HUES48 (cell line): ENCODE measurements around the gene OR2J3.
"Not testable (repeated sequence)": the region's sequence is repeated elsewhere in the genome, so short reads cannot be mapped to it uniquely, and the experiment has no call there.

ENCODE experiments used
- H3K27ac ChIP-seq: one replicate; pipeline ENCODE4 v1.7.0; 2013; ENCODE audit warnings: low read depth, low read length, inconsistent platforms
- H3K27me3 ChIP-seq: 2 replicates; pipeline ENCODE4 v1.6.1; 2013; ENCODE audit warnings: mild to moderate bottlenecking, low read length; ENCODE audit not compliant: control insufficient read depth, insufficient read depth
- H3K36me3 ChIP-seq: 2 replicates; pipeline ENCODE4 v1.6.1; 2013; ENCODE audit warnings: low read length; ENCODE audit not compliant: control insufficient read depth, insufficient read depth
- H3K4me1 ChIP-seq: 2 replicates; pipeline ENCODE4 v1.6.1; 2013; ENCODE audit warnings: mild to moderate bottlenecking, low read length; ENCODE audit not compliant: control insufficient read depth, insufficient read depth
- H3K4me3 ChIP-seq: 2 replicates; pipeline ENCODE4 v1.5.1; 2013; ENCODE audit warnings: mild to moderate bottlenecking, low read depth, low read length
- H3K9ac ChIP-seq: 2 replicates; pipeline ENCODE4 v1.6.1; 2013; ENCODE audit warnings: mild to moderate bottlenecking, low read depth, low read length, moderate library complexity
- H3K9me3 ChIP-seq: 2 replicates; pipeline ENCODE4 v1.6.1; 2013; ENCODE audit warnings: low read length; ENCODE audit not compliant: control insufficient read depth, insufficient read depth

OR2J3 gene

GRCh38 chr6:29107758-29108157, at the start of gene OR2J3:
Gene OR2J3, plus strand, starts transcription at chr6:29108058. Its CDS starts 3,833 bp downstream, at chr6:29111891.
- Histone ChIP-seq H3K4me3 (no peak within 1 kb of the TSS), H3K36me3 (no peaks in the 10 kb centered on the region), H3K9ac (no peak within 1 kb of the TSS), H3K27me3 (no peaks in the 10 kb centered on the region), H3K9me3 (no peaks in the 10 kb centered on the region), H3K27ac (no peak within 1 kb of the TSS), H3K4me1 (no peaks in the 10 kb centered on the region)

GRCh38 chr6:29071831-29072723, 35.8 kb upstream of the OR2J3 start:
- Histone ChIP-seq H3K4me3 (no peak overlapping the region), H3K4me1 (no peaks in the 10 kb centered on the region), H3K9me3 (no peaks in the 10 kb centered on the region), H3K27me3 (no peaks in the 10 kb centered on the region), H3K9ac (no peak overlapping the region), H3K36me3 (no peaks in the 10 kb centered on the region), H3K27ac (no peak overlapping the region)

- H3K36me3 ChIP-seq: no peaks in the 10 kb centered on the region
- no peaks in the 10 kb centered on the region for H3K4me1 ChIP-seq
- H3K27ac ChIP-seq: no peak overlapping the region
- H3K9ac ChIP-seq: no peak overlapping the region
- no peak overlapping the region for H3K4me3 ChIP-seq
- H3K9me3 ChIP-seq: no peaks in the 10 kb centered on the region
- no peaks in the 10 kb centered on the region for H3K27me3 ChIP-seq
Observed at GRCh38 chr6:29079203-29079602, 28.7 kb upstream of the OR2J3 start.

- Histone ChIP-seq H3K27me3 (no peaks in the 10 kb centered on the region), H3K4me3 (no peak overlapping the region), H3K9me3 (no peaks in the 10 kb centered on the region), H3K27ac (no peak overlapping the region), H3K9ac (no peak overlapping the region), H3K4me1 (no peaks in the 10 kb centered on the region), H3K36me3 (no peaks in the 10 kb centered on the region)
Observed at GRCh38 chr6:29081312-29081711, 26.5 kb upstream of the OR2J3 start.

GRCh38 chr6:29082457-29082856, 25.4 kb upstream of the OR2J3 start:
- Histone ChIP-seq H3K27me3 (no peaks in the 10 kb centered on the region), H3K4me1 (no peaks in the 10 kb centered on the region), H3K27ac (no peak overlapping the region), H3K9me3 (no peaks in the 10 kb centered on the region), H3K36me3 (no peaks in the 10 kb centered on the region), H3K4me3 (no peak overlapping the region), H3K9ac (no peak overlapping the region)

- Histone ChIP-seq H3K4me1 (no peaks in the 10 kb centered on the region), H3K9ac (no peak within 1 kb of the TSS), H3K27ac (no peak within 1 kb of the TSS), H3K27me3 (no peaks in the 10 kb centered on the region), H3K9me3 (no peaks in the 10 kb centered on the region), H3K36me3 (no peaks in the 10 kb centered on the region), H3K4me3 (no peak within 1 kb of the TSS)
Observed at GRCh38 chr6:29087213-29087612, 20.6 kb upstream of the OR2J3 start, which contains the start of gene OR2B3. Gene OR2B3, minus strand, starts transcription at chr6:29087313. Its CDS starts 65 bp downstream, at chr6:29087248.

- Histone ChIP-seq H3K9ac (no peak overlapping the region), H3K27me3 (no peaks in the 10 kb centered on the region)
Observed at GRCh38 chr6:29092957-29093356, 14.9 kb upstream of the OR2J3 start.

GRCh38 chr6:29097803-29098202, 10.1 kb upstream of the OR2J3 start:
- no peaks in the 10 kb centered on the region for H3K9me3 ChIP-seq
- H3K27ac ChIP-seq: no peak overlapping the region

More at GRCh38 chr6:29092957-29093356, 14.9 kb upstream of the OR2J3 start:
- no peak overlapping the region for H3K4me3 ChIP-seq
- H3K27ac ChIP-seq: no peak overlapping the region
- no peaks in the 10 kb centered on the region for H3K9me3 ChIP-seq
- no peaks in the 10 kb centered on the region for H3K36me3 ChIP-seq
- no peaks in the 10 kb centered on the region for H3K4me1 ChIP-seq

GRCh38 chr6:29099190-29099589, 8.7 kb upstream of the OR2J3 start, which contains the start of gene OR2J1:
Gene OR2J1, plus strand, starts transcription at chr6:29099490. Its CDS starts 1,453 bp downstream, at chr6:29100943.
- H3K4me1 ChIP-seq: no peaks in the 10 kb centered on the region
- H3K36me3 ChIP-seq: no peaks in the 10 kb centered on the region
- H3K9ac ChIP-seq: no peak within 1 kb of the TSS
- no peak within 1 kb of the TSS for H3K27ac ChIP-seq
- no peak within 1 kb of the TSS for H3K4me3 ChIP-seq
- no peaks in the 10 kb centered on the region for H3K27me3 ChIP-seq
- no peaks in the 10 kb centered on the region for H3K9me3 ChIP-seq

More at GRCh38 chr6:29097803-29098202, 10.1 kb upstream of the OR2J3 start:
- H3K4me3 ChIP-seq: no peak overlapping the region
- no peak overlapping the region for H3K9ac ChIP-seq
- H3K27me3 ChIP-seq: no peaks in the 10 kb centered on the region
- H3K36me3 ChIP-seq: no peaks in the 10 kb centered on the region
- H3K4me1 ChIP-seq: no peaks in the 10 kb centered on the region

- Histone ChIP-seq H3K9me3 (no peaks in the 10 kb centered on the region), H3K4me1 (no peaks in the 10 kb centered on the region), H3K36me3 (no peaks in the 10 kb centered on the region), H3K9ac (no peak overlapping the region), H3K27ac (no peak overlapping the region), H3K27me3 (no peaks in the 10 kb centered on the region), H3K4me3 (no peak overlapping the region)
Observed at GRCh38 chr6:29112135-29112534, 4.3 kb downstream of the OR2J3 start.

- H3K9me3 ChIP-seq, H3K4me1 ChIP-seq, H3K4me3 ChIP-seq, H3K36me3 ChIP-seq, H3K27me3 ChIP-seq, H3K9ac ChIP-seq, H3K27ac ChIP-seq: not testable (repeated sequence)
Observed at GRCh38 chr6:29114964-29115363, 7.1 kb downstream of the OR2J3 start.
